Measurements from ENCODE around the gene EXOC4.

GRCh38 chr7:133819695-133820094, 566.8 kb downstream of the EXOC4 start:
- no peak for TF ChIP-seq ZNF274 (IDR thresholded peaks at IDR 0.05; ENCODE audit: low read depth, low read length)
- TF ChIP-seq YY1 (IDR thresholded peaks at IDR 0.05; ENCODE audit: insufficient read depth, insufficient read length) = no peak

Data from NT2/D1 (cell line).